NCI-H345 treated with DMSO at 0.1 percent for 48 hours (cell line): ENCODE results near the gene ZNF549.
A peak's percentile ranks its signal among the peaks of the same experiment; 100 is the strongest.

Experiments
- DNase-seq: peaks from one replicate; lab custom pipeline; 2025; ENCODE audit not compliant: unreplicated experiment; lab: John Stamatoyannopoulos, UW

The ZNF549 gene

GRCh38 chr19:57566396-57567265 is 39.5 kb downstream of the ZNF549 start:
- DNase-seq, result no peak

- DNase-seq, result no peak
Measured at GRCh38 chr19:57570707-57571106, 43.6 kb downstream of the ZNF549 start.

GRCh38 chr19:57572415-57572947 is 45.3 kb downstream of the ZNF549 start:
- DNase-seq, result no peak

- no peak for DNase-seq
Measured at GRCh38 chr19:57576661-57577060, 49.5 kb downstream of the ZNF549 start.

GRCh38 chr19:57578487-57579205 is 51.5 kb downstream of the ZNF549 start, which contains the start of gene ZNF416:
TSS of gene ZNF416 (minus strand) at chr19:57578911. CDS start at chr19:57578704, 207 bp downstream.
- peak; percentile 89 for DNase-seq

GRCh38 chr19:57583104-57583520 is 56.0 kb downstream of the ZNF549 start:
- no peak for DNase-seq

- peak; percentile 77 for DNase-seq
Measured at GRCh38 chr19:57583521-57584416, 56.6 kb downstream of the ZNF549 start, which contains the start of gene ZIK1. TSS of gene ZIK1 (plus strand) at chr19:57584145. CDS start at chr19:57584357, 212 bp downstream.

- no peak for DNase-seq
Measured at GRCh38 chr19:57587529-57587928, 60.4 kb downstream of the ZNF549 start.

GRCh38 chr19:57599377-57599760 is 72.2 kb downstream of the ZNF549 start:
- DNase-seq, result no peak

- DNase-seq, result peak; percentile 47
Measured at GRCh38 chr19:57599761-57600383, 72.7 kb downstream of the ZNF549 start, which contains the start of gene ZNF530. TSS of gene ZNF530 (plus strand) at chr19:57599885. CDS start at chr19:57604346, 4,461 bp downstream.

- no peak for DNase-seq
Measured at GRCh38 chr19:57606931-57607330, 79.8 kb downstream of the ZNF549 start.
